ENCODE data around the gene CEP170B. TPM values are rescaled to one million over a fixed set of nuclear protein-coding genes. Genes with fewer than 3 reads are reported as not detected.
"Not testable (repeated sequence)": the region's sequence is repeated elsewhere in the genome, so short reads cannot be mapped to it uniquely, and the experiment has no call there.

CEP170B gene
- total RNA-seq, 2 donors from 2014 or later = 3.4 to 3.8 TPM

GRCh38 chr14:104856157-104856868 lies 8.8 kb upstream of the CEP170B start:
- H3K36me3 Mint-ChIP-seq = no peaks in the 10 kb centered on the region
- H3K4me3 Mint-ChIP-seq = no peak overlapping the region
- H3K4me1 Mint-ChIP-seq (ENCODE audit: low read depth in 2 of 2) = no peaks in the 10 kb centered on the region
- peaks cover 7 to 10% of the 10 kb centered on the region in 2 donors for H3K27me3 Mint-ChIP-seq
- no peak overlapping the region for H3K27ac Mint-ChIP-seq
- no peaks in the 10 kb centered on the region for H3K9me3 Mint-ChIP-seq
- DNase-seq (ENCODE audit: low spot score) = no peak
- ATAC-seq = peak in 1 of 2 donors; percentile 52

DNA sequence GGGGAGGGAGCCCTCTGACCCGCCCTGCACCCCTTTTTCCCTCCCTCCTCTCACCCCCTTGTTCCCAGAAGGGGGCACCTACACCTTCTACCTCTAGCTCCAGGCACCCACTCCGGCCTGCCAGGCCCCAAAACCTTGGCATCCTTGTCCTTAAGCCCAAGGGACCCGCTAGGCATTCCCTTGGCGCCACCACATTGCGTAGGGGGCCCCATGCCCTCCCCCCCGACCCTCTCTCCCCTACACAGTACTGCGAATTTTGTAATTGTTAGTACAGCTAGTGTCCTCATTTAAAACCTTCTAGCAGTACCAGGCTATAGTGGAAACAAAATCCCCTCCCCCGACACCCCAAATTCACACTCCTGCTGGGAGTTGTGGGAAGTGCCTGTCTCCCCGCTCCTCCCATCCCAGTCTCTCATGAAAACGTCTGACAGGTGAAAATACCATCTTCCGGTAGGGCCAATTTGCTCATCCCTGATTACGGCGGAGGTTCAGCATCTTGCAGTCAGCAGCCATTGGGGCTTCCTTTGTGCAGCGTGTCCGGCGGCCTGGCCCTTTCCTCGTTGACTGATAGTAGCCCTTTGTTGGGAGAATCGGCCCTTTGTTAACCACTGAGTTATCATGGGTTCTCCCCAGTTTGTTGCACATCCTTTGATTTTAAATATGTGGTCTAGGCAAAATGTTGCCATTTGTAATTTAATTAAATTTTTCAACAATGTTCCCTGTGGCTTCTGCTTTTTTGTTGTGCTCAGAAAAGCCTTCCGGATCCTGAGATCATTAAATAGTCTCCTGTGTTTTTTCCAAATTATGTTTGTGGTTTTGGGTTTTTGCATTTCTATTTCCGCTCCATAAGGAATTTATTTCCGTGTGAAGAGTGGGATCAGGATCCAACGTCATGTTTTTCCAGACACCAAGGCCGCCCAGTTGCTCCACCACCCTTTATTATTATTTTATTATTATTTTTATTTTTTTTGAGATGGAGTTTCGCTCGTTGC lies 7.9 kb upstream of the CEP170B start:
- Mint-ChIP-seq H3K36me3 (no peaks in the 10 kb centered on the region), H3K27ac (no peak overlapping the region)

GRCh38 chr14:104857931-104858330 lies 7.1 kb upstream of the CEP170B start:
- not testable (repeated sequence) for H3K27ac Mint-ChIP-seq; H3K27me3 Mint-ChIP-seq; H3K9me3 Mint-ChIP-seq; H3K36me3 Mint-ChIP-seq; H3K4me1 Mint-ChIP-seq (ENCODE audit: low read depth in 2 of 2); ATAC-seq; H3K4me3 Mint-ChIP-seq; DNase-seq (ENCODE audit: low spot score)

More for the DNA sequence above, 7.9 kb upstream of the CEP170B start:
- Mint-ChIP-seq H3K4me3 (no peak overlapping the region), H3K4me1 (ENCODE audit: low read depth in 2 of 2) (no peaks in the 10 kb centered on the region), H3K9me3 (no peaks in the 10 kb centered on the region), H3K27me3 (peaks cover 7 to 9% of the 10 kb centered on the region in 2 donors)
- DNase-seq (ENCODE audit: low spot score) = no peak
- ATAC-seq = no peak

- no peak overlapping the region for H3K4me3 Mint-ChIP-seq
- DNase-seq (ENCODE audit: low spot score) (no peak), ATAC-seq (no peak)
- H3K9me3 Mint-ChIP-seq = no peaks in the 10 kb centered on the region
- H3K27me3 Mint-ChIP-seq = peaks cover 4 to 6% of the 10 kb centered on the region in 2 donors
- H3K36me3 Mint-ChIP-seq = no peaks in the 10 kb centered on the region
- no peak overlapping the region for H3K27ac Mint-ChIP-seq
- H3K4me1 Mint-ChIP-seq (ENCODE audit: low read depth in 2 of 2) = no peaks in the 10 kb centered on the region
Observed at GRCh38 chr14:104858811-104859426, 6.1 kb upstream of the CEP170B start.

DNA sequence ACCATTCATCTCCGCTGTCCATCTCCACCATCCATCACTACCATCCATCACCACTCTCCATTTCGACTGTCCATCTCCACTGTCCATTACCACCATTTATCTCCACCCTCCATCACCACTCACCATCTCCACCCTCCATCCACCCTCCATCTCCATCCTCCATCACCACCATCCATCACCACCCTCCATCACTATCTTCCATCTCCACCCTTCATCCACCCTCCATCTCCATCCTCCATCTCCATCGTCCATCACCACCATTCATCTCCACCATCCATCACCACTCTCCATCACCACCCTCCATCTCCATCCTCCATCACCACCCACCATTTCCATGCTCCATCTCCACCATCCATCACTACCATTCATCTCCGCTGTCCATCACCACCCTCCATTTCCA lies 5.2 kb upstream of the CEP170B start:
- Mint-ChIP-seq H3K4me1 (ENCODE audit: low read depth in 2 of 2) (no peaks in the 10 kb centered on the region), H3K9me3 (no peaks in the 10 kb centered on the region), H3K36me3 (no peaks in the 10 kb centered on the region), H3K27ac (no peak overlapping the region), H3K4me3 (no peak overlapping the region), H3K27me3 (peaks cover 5 to 13% of the 10 kb centered on the region in 2 donors)
- ATAC-seq (no peak), DNase-seq (ENCODE audit: low spot score) (no peak)

GRCh38 chr14:104860414-104860813 lies 4.7 kb upstream of the CEP170B start:
- no peak for ATAC-seq
- no peak for DNase-seq (ENCODE audit: low spot score)
- Mint-ChIP-seq H3K4me3 (no peak overlapping the region), H3K27me3 (peaks cover 5 to 13% of the 10 kb centered on the region in 2 donors), H3K27ac (no peak overlapping the region), H3K9me3 (no peaks in the 10 kb centered on the region), H3K36me3 (no peaks in the 10 kb centered on the region), H3K4me1 (ENCODE audit: low read depth in 2 of 2) (no peaks in the 10 kb centered on the region)

- no peak overlapping the region for H3K27ac Mint-ChIP-seq
- DNase-seq (ENCODE audit: low spot score) = no peak
- peaks cover 0 to 3% of the 10 kb centered on the region in 2 donors for H3K4me1 Mint-ChIP-seq (ENCODE audit: low read depth in 2 of 2)
- ATAC-seq = no peak
- no peaks in the 10 kb centered on the region for H3K9me3 Mint-ChIP-seq
- H3K4me3 Mint-ChIP-seq = no peak overlapping the region
- H3K27me3 Mint-ChIP-seq = peaks cover 16 to 23% of the 10 kb centered on the region in 2 donors
- H3K36me3 Mint-ChIP-seq = no peaks in the 10 kb centered on the region
Observed at GRCh38 chr14:104863131-104863862, 1.8 kb upstream of the CEP170B start.

DNA sequence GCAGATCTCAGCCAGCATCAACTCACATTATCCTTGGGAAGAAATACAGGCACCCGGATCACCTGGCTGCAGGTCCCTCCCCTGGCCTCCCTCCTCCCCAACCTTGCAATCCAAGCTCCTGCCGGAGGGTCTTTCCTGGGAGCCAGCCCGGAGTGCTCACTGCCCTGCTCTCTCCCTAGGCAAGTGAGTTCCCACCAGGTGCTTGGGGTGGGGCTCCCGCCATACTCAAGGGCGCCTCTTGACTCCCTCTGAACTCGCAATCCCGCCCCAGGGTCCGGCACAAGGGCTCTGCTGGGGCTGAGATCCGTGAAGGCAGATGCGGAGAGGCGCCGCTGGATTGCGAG lies 1.2 kb upstream of the CEP170B start:
- ATAC-seq (no peak), DNase-seq (ENCODE audit: low spot score) (no peak)
- no peak overlapping the region for H3K4me3 Mint-ChIP-seq
- peaks cover 0 to 3% of the 10 kb centered on the region in 2 donors for H3K4me1 Mint-ChIP-seq (ENCODE audit: low read depth in 2 of 2)
- H3K27me3 Mint-ChIP-seq = peaks cover 16 to 23% of the 10 kb centered on the region in 2 donors
- no peak overlapping the region for H3K27ac Mint-ChIP-seq
- no peaks in the 10 kb centered on the region for H3K36me3 Mint-ChIP-seq
- no peaks in the 10 kb centered on the region for H3K9me3 Mint-ChIP-seq

DNA sequence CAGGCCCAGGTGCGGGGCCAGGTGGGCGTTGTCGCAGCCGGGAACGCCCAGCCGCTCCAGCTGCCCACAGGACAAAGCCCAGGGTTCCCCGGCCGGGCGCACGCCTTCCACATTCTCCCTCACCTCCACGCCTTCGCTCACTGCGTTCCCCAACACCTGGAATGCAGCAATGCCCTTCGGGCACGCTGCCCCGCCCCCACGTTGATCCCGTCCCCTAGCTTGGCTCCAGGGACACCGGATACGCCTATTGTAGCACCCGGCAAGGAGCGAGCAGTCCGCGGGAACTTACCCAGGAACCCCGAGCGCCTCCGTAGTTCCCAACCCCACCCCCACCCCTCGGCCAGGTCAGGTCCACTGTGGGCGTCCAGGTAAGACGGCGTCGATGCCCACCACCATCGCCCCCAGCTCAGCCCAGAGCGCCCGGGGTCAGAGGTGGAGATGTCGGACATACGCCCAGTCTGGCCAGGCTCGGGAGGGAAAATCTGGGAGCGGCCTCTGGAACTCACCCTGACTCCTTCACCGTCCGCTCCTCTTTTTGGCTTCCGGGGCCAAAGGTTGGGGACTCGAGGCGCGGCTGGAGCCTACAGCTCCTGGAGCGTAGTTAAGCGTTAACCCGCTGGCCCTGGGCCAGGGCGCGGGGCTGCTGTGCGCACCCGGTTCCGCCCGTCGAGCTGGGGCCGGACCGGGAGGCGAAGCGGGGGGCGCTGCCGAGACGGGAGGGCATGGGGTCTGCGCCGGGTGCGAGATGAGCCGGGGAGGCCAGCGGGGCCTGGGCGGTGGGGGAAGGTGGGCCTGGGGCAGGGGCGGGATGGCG lies 594 bp upstream of the CEP170B start:
- peaks cover 16 to 23% of the 10 kb centered on the region in 2 donors for H3K27me3 Mint-ChIP-seq
- ATAC-seq (no peak), DNase-seq (ENCODE audit: low spot score) (no peak)
- no peaks in the 10 kb centered on the region for H3K36me3 Mint-ChIP-seq
- peaks cover 0 to 3% of the 10 kb centered on the region in 2 donors for H3K4me1 Mint-ChIP-seq (ENCODE audit: low read depth in 2 of 2)
- no peaks in the 10 kb centered on the region for H3K9me3 Mint-ChIP-seq
- peak overlapping the region; percentile 58 for H3K4me3 Mint-ChIP-seq
- no peak overlapping the region for H3K27ac Mint-ChIP-seq

GRCh38 chr14:104865631-104866441 lies 768 bp downstream of the CEP170B start:
- Mint-ChIP-seq H3K27ac (no peak overlapping the region), H3K9me3 (no peaks in the 10 kb centered on the region), H3K27me3 (peaks cover 16 to 23% of the 10 kb centered on the region in 2 donors)

GRCh38 chr14:104866451-104867370 lies 1.6 kb downstream of the CEP170B start:
- Mint-ChIP-seq H3K9me3 (no peaks in the 10 kb centered on the region), H3K4me1 (ENCODE audit: low read depth in 2 of 2) (peaks cover 0 to 6% of the 10 kb centered on the region in 2 donors), H3K36me3 (no peaks in the 10 kb centered on the region), H3K27me3 (peaks cover 16 to 23% of the 10 kb centered on the region in 2 donors), H3K27ac (no peak overlapping the region), H3K4me3 (peak overlapping the region; percentile 60)
- ATAC-seq (no peak), DNase-seq (ENCODE audit: low spot score) (no peak)

More at GRCh38 chr14:104865631-104866441, 768 bp downstream of the CEP170B start:
- Mint-ChIP-seq H3K4me3 (peak overlapping the region; percentile 55), H3K36me3 (no peaks in the 10 kb centered on the region), H3K4me1 (ENCODE audit: low read depth in 2 of 2) (peaks cover 0 to 3% of the 10 kb centered on the region in 2 donors)
- ATAC-seq (peak; percentile 63 to 70), DNase-seq (ENCODE audit: low spot score) (no peak)
